Fibroblast of lung (primary cell): ENCODE data around the gene PLP1.

Experiments
- EZH2 ChIP-seq: IDR thresholded peaks from 2 replicates; pipeline ENCODE4 v1.5.1; 2012; ENCODE audit warnings: low read length, control low read depth, mild to moderate bottlenecking; ENCODE audit errors: missing control alignments
- TF ChIP-seq, protein P1 (sequence below), 2 donors: IDR thresholded peaks in 1 of 2; conservative IDR thresholded peaks in 1 of 2; 1 replicate in 1 of 2; 2 replicates in 1 of 2; pipeline ENCODE4 v1.5.1; 2011 to 2012; ENCODE audit warnings: low read length in 2 of 2, control low read depth in 1 of 2, inconsistent platforms in 1 of 2, low read depth in 1 of 2, mild to moderate bottlenecking in 1 of 2

GRCh38 chrX:103737696-103738095, 38.9 kb upstream of the PLP1 start:
- TF ChIP-seq, protein P1, sequence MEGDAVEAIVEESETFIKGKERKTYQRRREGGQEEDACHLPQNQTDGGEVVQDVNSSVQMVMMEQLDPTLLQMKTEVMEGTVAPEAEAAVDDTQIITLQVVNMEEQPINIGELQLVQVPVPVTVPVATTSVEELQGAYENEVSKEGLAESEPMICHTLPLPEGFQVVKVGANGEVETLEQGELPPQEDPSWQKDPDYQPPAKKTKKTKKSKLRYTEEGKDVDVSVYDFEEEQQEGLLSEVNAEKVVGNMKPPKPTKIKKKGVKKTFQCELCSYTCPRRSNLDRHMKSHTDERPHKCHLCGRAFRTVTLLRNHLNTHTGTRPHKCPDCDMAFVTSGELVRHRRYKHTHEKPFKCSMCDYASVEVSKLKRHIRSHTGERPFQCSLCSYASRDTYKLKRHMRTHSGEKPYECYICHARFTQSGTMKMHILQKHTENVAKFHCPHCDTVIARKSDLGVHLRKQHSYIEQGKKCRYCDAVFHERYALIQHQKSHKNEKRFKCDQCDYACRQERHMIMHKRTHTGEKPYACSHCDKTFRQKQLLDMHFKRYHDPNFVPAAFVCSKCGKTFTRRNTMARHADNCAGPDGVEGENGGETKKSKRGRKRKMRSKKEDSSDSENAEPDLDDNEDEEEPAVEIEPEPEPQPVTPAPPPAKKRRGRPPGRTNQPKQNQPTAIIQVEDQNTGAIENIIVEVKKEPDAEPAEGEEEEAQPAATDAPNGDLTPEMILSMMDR (conservative IDR thresholded peaks at IDR 0.05 in 1 of 2, IDR thresholded peaks at IDR 0.05 in 1 of 2; ENCODE audit: low read depth in 1 of 2, low read length in 2 of 2) = no peak
- no peak for TF ChIP-seq EZH2
